KMS-11 (cell line): ENCODE results near the gene MBOAT1.

Experiments
- H2AFZ ChIP-seq: fragments of 200-600 bp; sonication (generic); 2 replicates; pipeline ENCODE4 v1.6.1; 2016; ENCODE audit warnings: antibody characterized with exemption, mixed run types, low read depth
- H3K27ac ChIP-seq: fragments of 200-600 bp; sonication (generic); 2 replicates; pipeline ENCODE4 v1.6.1; 2016; ENCODE audit warnings: mild to moderate bottlenecking, mixed run types
- H3K27me3 ChIP-seq: fragments of 200-600 bp; sonication (generic); 2 replicates; pipeline ENCODE4 v1.6.1; 2017; ENCODE audit warnings: mild to moderate bottlenecking, low read depth, mixed run types, moderate library complexity; ENCODE audit not compliant: insufficient read depth
- H3K36me3 ChIP-seq: fragments of 200-600 bp; sonication (generic); 2 replicates; pipeline ENCODE4 v1.6.1; 2017; ENCODE audit warnings: mild to moderate bottlenecking, mixed run types; ENCODE audit not compliant: insufficient read depth
- H3K4me1 ChIP-seq: fragments of 200-600 bp; sonication (generic); 2 replicates; pipeline ENCODE4 v1.6.1; 2016; ENCODE audit warnings: mild to moderate bottlenecking, low read depth, mixed run types; ENCODE audit not compliant: poor library complexity, severe bottlenecking
- H3K4me2 ChIP-seq: fragments of 200-600 bp; sonication (generic); 2 replicates; pipeline ENCODE4 v1.7.0; 2016; ENCODE audit warnings: mild to moderate bottlenecking, mixed run types
- H3K4me3 ChIP-seq: fragments of 200-600 bp; sonication (generic); IDR thresholded peaks from 2 replicates; pipeline ENCODE4 v1.6.1; 2017; ENCODE audit warnings: low read depth, low read length, mixed read lengths; ENCODE audit not compliant: insufficient read depth
- H3K79me2 ChIP-seq: fragments of 200-600 bp; sonication (generic); 2 replicates; pipeline ENCODE4 v1.6.1; 2016; ENCODE audit warnings: low read depth, mixed run types; ENCODE audit not compliant: insufficient read depth
- H3K9ac ChIP-seq: fragments of 200-600 bp; sonication (generic); 2 replicates; pipeline ENCODE4 v1.6.1; 2016; ENCODE audit warnings: mild to moderate bottlenecking, mixed run types
- H4K20me1 ChIP-seq: fragments of 200-600 bp; sonication (generic); 2 replicates; pipeline ENCODE4 v1.6.1; 2016; ENCODE audit warnings: mild to moderate bottlenecking, mixed run types; ENCODE audit not compliant: insufficient read depth
- TF ChIP-seq, protein P1 (sequence below): fragments of 200-600 bp; sonication (generic); conservative IDR thresholded peaks from 2 replicates; pipeline ENCODE4 v1.6.1; 2017; ENCODE audit warnings: low read depth, mild to moderate bottlenecking, antibody characterized with exemption, low read length, moderate library complexity, mixed read lengths

Gene MBOAT1

DNA sequence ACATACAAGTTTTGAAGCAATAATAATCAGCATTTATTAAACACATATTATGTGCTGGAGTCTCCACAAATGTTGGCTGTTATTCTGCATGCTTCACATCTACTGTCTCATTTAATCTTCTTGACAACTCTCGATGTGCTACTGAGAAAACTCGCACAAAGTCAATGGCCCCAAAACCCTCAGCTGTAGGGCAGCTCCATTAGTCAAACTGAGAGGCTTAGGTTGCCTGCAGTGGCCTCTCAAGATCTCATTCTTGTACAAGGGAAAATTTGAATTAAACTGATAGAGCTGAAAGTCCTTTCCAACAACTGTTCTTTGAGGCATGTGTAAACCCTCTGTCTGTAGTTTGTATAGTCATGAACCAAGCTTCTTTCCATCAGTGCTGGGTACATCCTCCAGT lies 49.8 kb downstream of the MBOAT1 start:
- Histone ChIP-seq H4K20me1 (no peaks in the 10 kb centered on the region), H3K27ac (no peak overlapping the region), H3K4me1 (no peaks in the 10 kb centered on the region), H3K4me3 (no peak overlapping the region), H3K4me2 (no peak overlapping the region), H3K27me3 (no peaks in the 10 kb centered on the region), H3K79me2 (peaks cover 14% of the 10 kb centered on the region), H3K9ac (no peak overlapping the region), H3K36me3 (no peaks in the 10 kb centered on the region), H2AFZ (no peak overlapping the region)
- TF ChIP-seq, protein P1, sequence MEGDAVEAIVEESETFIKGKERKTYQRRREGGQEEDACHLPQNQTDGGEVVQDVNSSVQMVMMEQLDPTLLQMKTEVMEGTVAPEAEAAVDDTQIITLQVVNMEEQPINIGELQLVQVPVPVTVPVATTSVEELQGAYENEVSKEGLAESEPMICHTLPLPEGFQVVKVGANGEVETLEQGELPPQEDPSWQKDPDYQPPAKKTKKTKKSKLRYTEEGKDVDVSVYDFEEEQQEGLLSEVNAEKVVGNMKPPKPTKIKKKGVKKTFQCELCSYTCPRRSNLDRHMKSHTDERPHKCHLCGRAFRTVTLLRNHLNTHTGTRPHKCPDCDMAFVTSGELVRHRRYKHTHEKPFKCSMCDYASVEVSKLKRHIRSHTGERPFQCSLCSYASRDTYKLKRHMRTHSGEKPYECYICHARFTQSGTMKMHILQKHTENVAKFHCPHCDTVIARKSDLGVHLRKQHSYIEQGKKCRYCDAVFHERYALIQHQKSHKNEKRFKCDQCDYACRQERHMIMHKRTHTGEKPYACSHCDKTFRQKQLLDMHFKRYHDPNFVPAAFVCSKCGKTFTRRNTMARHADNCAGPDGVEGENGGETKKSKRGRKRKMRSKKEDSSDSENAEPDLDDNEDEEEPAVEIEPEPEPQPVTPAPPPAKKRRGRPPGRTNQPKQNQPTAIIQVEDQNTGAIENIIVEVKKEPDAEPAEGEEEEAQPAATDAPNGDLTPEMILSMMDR, result no peak

DNA sequence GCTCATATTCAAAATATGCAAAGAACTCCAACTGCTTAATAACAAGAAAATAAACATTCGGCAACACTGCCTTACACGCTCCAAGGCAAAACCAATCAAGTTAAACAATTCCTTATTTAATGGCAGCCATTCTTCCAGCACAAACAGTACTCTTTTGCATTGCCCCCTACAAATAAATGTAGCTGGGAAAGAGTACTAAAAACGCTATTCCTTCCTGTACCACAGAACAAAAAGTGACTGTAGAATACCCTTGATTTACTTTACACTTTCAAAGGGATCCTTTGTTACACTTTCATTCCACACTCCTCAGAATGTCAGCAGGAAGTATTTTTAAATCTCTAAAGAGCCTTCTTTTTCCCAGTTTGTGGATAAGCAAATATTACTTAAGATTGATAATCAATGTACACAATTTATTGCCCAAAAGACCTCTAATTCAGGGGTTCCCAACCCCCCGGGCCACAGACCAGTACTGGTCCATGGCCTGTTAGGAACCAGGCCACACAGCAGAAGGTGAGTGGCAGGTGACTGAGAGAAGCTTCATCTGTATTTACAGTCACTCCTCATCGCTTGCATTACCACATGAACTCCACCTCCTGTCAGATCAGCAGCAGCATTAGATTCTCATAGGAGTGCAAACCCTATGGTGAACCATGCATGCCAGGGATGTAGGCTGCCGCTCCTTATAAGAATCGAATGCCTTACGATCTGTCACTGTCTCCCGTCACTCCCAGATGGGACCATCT lies 51.6 kb downstream of the MBOAT1 start:
- TF ChIP-seq, protein P1, result no peak
- Histone ChIP-seq H4K20me1 (no peaks in the 10 kb centered on the region), H3K4me1 (no peaks in the 10 kb centered on the region), H3K4me3 (no peak overlapping the region), H3K27me3 (no peaks in the 10 kb centered on the region), H2AFZ (no peak overlapping the region), H3K36me3 (no peaks in the 10 kb centered on the region), H3K27ac (no peak overlapping the region), H3K79me2 (peaks cover 16% of the 10 kb centered on the region), H3K4me2 (no peak overlapping the region), H3K9ac (no peak overlapping the region)

DNA sequence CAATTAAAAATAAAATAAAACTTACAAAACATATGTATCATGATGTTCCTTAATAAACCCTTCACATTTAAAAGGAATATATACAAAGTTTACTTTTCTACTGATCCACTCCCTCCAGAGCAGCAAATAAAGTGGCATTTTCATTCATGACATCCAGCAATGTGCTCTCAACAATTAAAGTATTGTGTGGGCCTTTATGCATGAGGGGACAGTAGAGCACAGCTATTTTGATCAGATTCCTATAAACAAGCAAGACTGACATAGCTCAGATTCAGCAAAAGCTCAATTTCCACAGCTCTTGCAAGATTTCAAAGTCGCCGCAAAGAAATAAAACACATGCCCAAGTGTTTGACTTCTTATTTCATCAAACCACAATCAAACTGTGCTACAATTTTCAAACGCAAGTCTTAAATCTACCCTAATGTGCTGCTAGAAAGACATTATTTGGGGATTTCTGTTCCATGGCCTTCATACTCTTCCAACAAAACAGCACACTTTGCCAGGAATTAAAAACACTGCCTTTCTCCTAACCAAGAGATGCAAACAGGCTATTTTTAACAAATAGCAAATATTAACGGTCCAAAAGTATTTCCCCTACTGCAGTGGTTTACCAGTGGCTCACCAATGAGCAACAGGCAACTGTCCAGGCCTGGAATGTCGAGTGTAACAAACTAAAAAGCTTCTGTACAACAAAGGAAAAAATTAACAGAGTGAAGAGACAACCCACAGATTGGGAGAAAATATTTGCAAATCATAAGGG lies 52.3 kb downstream of the MBOAT1 start:
- Histone ChIP-seq H3K4me2 (no peak overlapping the region), H3K27ac (no peak overlapping the region), H3K27me3 (no peaks in the 10 kb centered on the region), H3K4me1 (no peaks in the 10 kb centered on the region), H3K4me3 (no peak overlapping the region), H3K36me3 (no peaks in the 10 kb centered on the region), H3K79me2 (peaks cover 16% of the 10 kb centered on the region), H2AFZ (no peak overlapping the region), H3K9ac (no peak overlapping the region), H4K20me1 (no peaks in the 10 kb centered on the region)
- TF ChIP-seq, protein P1, result no peak

DNA sequence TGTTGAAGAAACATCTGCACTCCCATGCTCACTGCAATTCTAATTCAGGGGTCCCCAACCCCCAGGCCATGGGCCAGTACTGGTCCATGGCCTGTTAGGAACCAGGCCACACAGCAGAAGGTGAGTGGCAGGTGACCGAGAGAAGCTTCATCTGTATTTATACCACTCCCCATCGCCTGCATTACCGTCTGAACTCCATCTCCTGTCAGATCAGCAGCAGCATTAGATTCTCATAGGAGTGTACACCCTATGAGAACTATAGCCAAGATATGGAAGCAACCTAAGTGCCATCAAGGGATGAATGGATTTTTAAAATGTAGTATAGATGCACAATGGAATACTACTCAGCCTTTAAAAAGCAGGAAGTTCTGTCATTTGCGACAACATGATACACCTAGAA lies 53.2 kb downstream of the MBOAT1 start:
- Histone ChIP-seq H3K9ac (no peak overlapping the region), H3K27me3 (no peaks in the 10 kb centered on the region), H3K4me3 (no peak overlapping the region)

More for the DNA sequence above, 53.2 kb downstream of the MBOAT1 start:
- Histone ChIP-seq H4K20me1 (no peaks in the 10 kb centered on the region), H2AFZ (no peak overlapping the region), H3K79me2 (peaks cover 16% of the 10 kb centered on the region), H3K27ac (no peak overlapping the region), H3K36me3 (no peaks in the 10 kb centered on the region), H3K4me2 (no peak overlapping the region), H3K4me1 (no peaks in the 10 kb centered on the region)
- TF ChIP-seq, protein P1, result no peak
